ENCODE data around the gene SP3. TPM values are rescaled to one million over a fixed set of nuclear protein-coding genes. Genes with fewer than 3 reads are reported as not detected.

The SP3 gene
- polyA plus RNA-seq, 1 donor = 76.4 TPM

- no peaks in the 10 kb centered on the region for H3K9me3 ChIP-seq (ENCODE audit: control insufficient read depth, low read depth, low read length)
- no peak for DNase-seq
- WGBS (ENCODE audit: insufficient coverage, low lambda C conversion rate) = 100% methylated on average over 1 of the region's 2 CpGs
- H3K27ac ChIP-seq (ENCODE audit: low read length) = no peak overlapping the region
- no peaks in the 10 kb centered on the region for H3K27me3 ChIP-seq (ENCODE audit: control insufficient read depth, insufficient read depth, low read length)
- H3K4me1 ChIP-seq (ENCODE audit: control insufficient read depth, insufficient read depth, low read length) = no peaks in the 10 kb centered on the region
- H3K36me3 ChIP-seq (ENCODE audit: control insufficient read depth, insufficient read depth, low read length) = peaks cover 6% of the 10 kb centered on the region
- no peak overlapping the region for H3K4me3 ChIP-seq (ENCODE audit: low read length)
Observed at GRCh38 chr2:173948198-173948597, 17.0 kb downstream of the SP3 start.

DNA sequence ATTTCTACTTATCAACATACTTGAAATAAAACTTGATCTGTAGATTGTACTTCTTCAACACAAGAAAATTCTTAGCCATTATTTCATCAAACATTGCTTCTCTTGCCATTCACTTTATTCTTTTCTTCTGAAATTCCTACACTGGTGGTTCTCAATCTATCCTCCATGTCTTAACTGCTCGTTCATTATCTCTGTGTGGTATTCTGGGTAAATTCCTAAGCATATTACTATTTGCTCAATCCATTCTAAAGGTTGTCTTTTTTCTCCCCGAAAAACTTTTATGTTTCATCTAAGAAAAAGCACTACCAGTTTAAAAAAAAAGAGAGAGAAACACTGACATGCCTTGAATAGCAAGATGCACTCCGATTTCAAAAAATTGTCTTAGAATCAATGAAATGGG is 18.0 kb downstream of the SP3 start:
- Histone ChIP-seq H3K4me1 (ENCODE audit: control insufficient read depth, insufficient read depth, low read length) (no peaks in the 10 kb centered on the region), H3K9me3 (ENCODE audit: control insufficient read depth, low read depth, low read length) (no peaks in the 10 kb centered on the region), H3K36me3 (ENCODE audit: control insufficient read depth, insufficient read depth, low read length) (peaks cover 4% of the 10 kb centered on the region), H3K27me3 (ENCODE audit: control insufficient read depth, insufficient read depth, low read length) (no peaks in the 10 kb centered on the region), H3K4me3 (ENCODE audit: low read length) (no peak overlapping the region), H3K27ac (ENCODE audit: low read length) (no peak overlapping the region)
- 42% methylated on average over 2 of the region's 3 CpGs for WGBS (ENCODE audit: insufficient coverage, low lambda C conversion rate)
- no peak for DNase-seq

DNA sequence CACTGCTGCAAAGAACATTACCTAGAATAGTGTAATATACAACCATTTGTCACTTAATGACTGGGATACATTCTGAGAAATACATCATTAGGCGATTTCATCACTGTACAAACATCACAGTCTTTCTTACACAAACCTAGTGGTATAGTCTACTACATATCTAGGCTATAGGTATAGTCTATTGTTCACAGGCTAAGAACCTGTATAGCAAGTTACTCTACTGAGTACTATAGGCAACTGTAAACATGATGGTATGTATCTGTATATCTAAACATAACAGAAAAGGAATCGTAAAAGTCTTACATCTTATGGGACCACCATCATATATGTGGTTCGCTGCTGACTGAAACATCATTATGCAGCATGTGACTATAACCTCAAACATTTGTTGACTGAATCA is 21.4 kb downstream of the SP3 start:
- H3K4me1 ChIP-seq (ENCODE audit: control insufficient read depth, insufficient read depth, low read length) = no peaks in the 10 kb centered on the region

GRCh38 chr2:173942861-173943523 is 22.2 kb downstream of the SP3 start:
- H3K9me3 ChIP-seq (ENCODE audit: control insufficient read depth, low read depth, low read length) = no peaks in the 10 kb centered on the region
- H3K4me3 ChIP-seq (ENCODE audit: low read length) = no peak overlapping the region
- H3K4me1 ChIP-seq (ENCODE audit: control insufficient read depth, insufficient read depth, low read length) = no peaks in the 10 kb centered on the region
- 100% methylated on average over 3 of the region's 3 CpGs for WGBS (ENCODE audit: insufficient coverage, low lambda C conversion rate)
- H3K27ac ChIP-seq (ENCODE audit: low read length) = no peak overlapping the region
- peaks cover 7% of the 10 kb centered on the region for H3K36me3 ChIP-seq (ENCODE audit: control insufficient read depth, insufficient read depth, low read length)
- DNase-seq = no peak
- no peaks in the 10 kb centered on the region for H3K27me3 ChIP-seq (ENCODE audit: control insufficient read depth, insufficient read depth, low read length)

More for the DNA sequence above, 21.4 kb downstream of the SP3 start:
- Histone ChIP-seq H3K9me3 (ENCODE audit: control insufficient read depth, low read depth, low read length) (no peaks in the 10 kb centered on the region), H3K27me3 (ENCODE audit: control insufficient read depth, insufficient read depth, low read length) (no peaks in the 10 kb centered on the region), H3K4me3 (ENCODE audit: low read length) (no peak overlapping the region), H3K36me3 (ENCODE audit: control insufficient read depth, insufficient read depth, low read length) (peaks cover 7% of the 10 kb centered on the region), H3K27ac (ENCODE audit: low read length) (no peak overlapping the region)
- WGBS (ENCODE audit: insufficient coverage, low lambda C conversion rate) = no CpG with 5 or more reads among the region's 3 CpGs
- DNase-seq = no peak

DNA sequence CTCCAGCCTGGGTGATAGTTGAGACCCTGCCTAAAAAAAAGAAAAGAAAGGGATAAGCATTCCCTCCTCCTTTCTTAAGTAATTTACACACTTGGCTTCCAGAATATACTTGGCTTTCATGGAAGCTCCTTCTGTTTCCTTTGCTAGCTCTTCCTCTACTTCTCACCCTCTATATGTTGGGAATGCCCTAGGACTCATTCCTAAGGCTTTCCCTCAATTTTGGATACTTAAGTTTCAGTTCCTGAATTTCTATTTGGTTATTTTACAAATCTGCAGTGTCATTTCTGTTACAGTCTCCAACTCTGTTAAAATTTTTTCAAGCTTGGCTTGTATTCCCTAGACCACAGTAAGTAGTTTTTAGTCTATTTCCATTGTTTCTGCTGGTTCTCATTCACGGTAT is 23.6 kb downstream of the SP3 start:
- Histone ChIP-seq H3K4me1 (ENCODE audit: control insufficient read depth, insufficient read depth, low read length) (peaks cover 2% of the 10 kb centered on the region), H3K4me3 (ENCODE audit: low read length) (no peak overlapping the region), H3K27ac (ENCODE audit: low read length) (no peak overlapping the region), H3K36me3 (ENCODE audit: control insufficient read depth, insufficient read depth, low read length) (peaks cover 7% of the 10 kb centered on the region), H3K27me3 (ENCODE audit: control insufficient read depth, insufficient read depth, low read length) (no peaks in the 10 kb centered on the region), H3K9me3 (ENCODE audit: control insufficient read depth, low read depth, low read length) (no peaks in the 10 kb centered on the region)
- no CpG with 5 or more reads among the region's 1 CpG for WGBS (ENCODE audit: insufficient coverage, low lambda C conversion rate)
- no peak for DNase-seq

GRCh38 chr2:173940208-173941020 is 24.8 kb downstream of the SP3 start:
- H3K4me1 ChIP-seq (ENCODE audit: control insufficient read depth, insufficient read depth, low read length) = peaks cover 2% of the 10 kb centered on the region
- H3K36me3 ChIP-seq (ENCODE audit: control insufficient read depth, insufficient read depth, low read length) = peaks cover 7% of the 10 kb centered on the region
- no peak overlapping the region for H3K27ac ChIP-seq (ENCODE audit: low read length)
- 57% methylated on average over 1 of the region's 5 CpGs for WGBS (ENCODE audit: insufficient coverage, low lambda C conversion rate)
- H3K4me3 ChIP-seq (ENCODE audit: low read length) = no peak overlapping the region
- H3K9me3 ChIP-seq (ENCODE audit: control insufficient read depth, low read depth, low read length) = no peaks in the 10 kb centered on the region
- no peak for DNase-seq
- no peaks in the 10 kb centered on the region for H3K27me3 ChIP-seq (ENCODE audit: control insufficient read depth, insufficient read depth, low read length)

GRCh38 chr2:173938700-173939384 is 26.3 kb downstream of the SP3 start:
- no peaks in the 10 kb centered on the region for H3K27me3 ChIP-seq (ENCODE audit: control insufficient read depth, insufficient read depth, low read length)
- WGBS (ENCODE audit: insufficient coverage, low lambda C conversion rate) = 80% methylated on average over 1 of the region's 2 CpGs
- H3K9me3 ChIP-seq (ENCODE audit: control insufficient read depth, low read depth, low read length) = no peaks in the 10 kb centered on the region
- DNase-seq = no peak
- H3K4me1 ChIP-seq (ENCODE audit: control insufficient read depth, insufficient read depth, low read length) = peaks cover 2% of the 10 kb centered on the region
- no peak overlapping the region for H3K4me3 ChIP-seq (ENCODE audit: low read length)
- H3K36me3 ChIP-seq (ENCODE audit: control insufficient read depth, insufficient read depth, low read length) = peaks cover 7% of the 10 kb centered on the region
- H3K27ac ChIP-seq (ENCODE audit: low read length) = no peak overlapping the region

- Histone ChIP-seq H3K27me3 (ENCODE audit: control insufficient read depth, insufficient read depth, low read length) (no peaks in the 10 kb centered on the region), H3K36me3 (ENCODE audit: control insufficient read depth, insufficient read depth, low read length) (peaks cover 8% of the 10 kb centered on the region), H3K4me3 (ENCODE audit: low read length) (no peak overlapping the region), H3K9me3 (ENCODE audit: control insufficient read depth, low read depth, low read length) (no peaks in the 10 kb centered on the region), H3K27ac (ENCODE audit: low read length) (no peak overlapping the region), H3K4me1 (ENCODE audit: control insufficient read depth, insufficient read depth, low read length) (peaks cover 2% of the 10 kb centered on the region)
- no peak for DNase-seq
- 60% methylated on average over 1 of the region's 1 CpG for WGBS (ENCODE audit: insufficient coverage, low lambda C conversion rate)
Observed at GRCh38 chr2:173935305-173935704, 29.9 kb downstream of the SP3 start.

GRCh38 chr2:173934895-173935294 is 30.3 kb downstream of the SP3 start:
- no peak overlapping the region for H3K4me3 ChIP-seq (ENCODE audit: low read length)
- H3K4me1 ChIP-seq (ENCODE audit: control insufficient read depth, insufficient read depth, low read length) = peaks cover 4% of the 10 kb centered on the region
- no peak overlapping the region for H3K27ac ChIP-seq (ENCODE audit: low read length)
- DNase-seq = no peak
- peaks cover 8% of the 10 kb centered on the region for H3K36me3 ChIP-seq (ENCODE audit: control insufficient read depth, insufficient read depth, low read length)
- no peaks in the 10 kb centered on the region for H3K27me3 ChIP-seq (ENCODE audit: control insufficient read depth, insufficient read depth, low read length)
- H3K9me3 ChIP-seq (ENCODE audit: control insufficient read depth, low read depth, low read length) = no peaks in the 10 kb centered on the region
- WGBS (ENCODE audit: insufficient coverage, low lambda C conversion rate) = no CpG with 5 or more reads among the region's 5 CpGs

- Histone ChIP-seq H3K4me3 (ENCODE audit: low read length) (no peak overlapping the region), H3K36me3 (ENCODE audit: control insufficient read depth, insufficient read depth, low read length) (peaks cover 12% of the 10 kb centered on the region), H3K9me3 (ENCODE audit: control insufficient read depth, low read depth, low read length) (no peaks in the 10 kb centered on the region), H3K4me1 (ENCODE audit: control insufficient read depth, insufficient read depth, low read length) (peaks cover 7% of the 10 kb centered on the region), H3K27ac (ENCODE audit: low read length) (no peak overlapping the region), H3K27me3 (ENCODE audit: control insufficient read depth, insufficient read depth, low read length) (no peaks in the 10 kb centered on the region)
- no peak for DNase-seq
- no CpG with 5 or more reads among the region's 2 CpGs for WGBS (ENCODE audit: insufficient coverage, low lambda C conversion rate)
Observed at GRCh38 chr2:173931751-173932150, 33.4 kb downstream of the SP3 start.
